Sigmoid colon (tissue), 4 donors: ENCODE results near the gene ADCK1.

Experiments used
- EP300 ChIP-seq, 4 donors: sonication (generic); formaldehyde crosslinking; IDR thresholded peaks; one replicate each; pipeline ENCODE4 v1.6.1; 2017; ENCODE audit warnings: antibody characterized with exemption in 4 of 4
- TF ChIP-seq, protein P1 (sequence below), 4 experiments: fragments of 450-650 bp in 3 of 4; fragments of 200-600 bp in 1 of 4; IDR thresholded peaks; one replicate each; pipeline ENCODE4 v1.5.1; 2016 to 2019; ENCODE audit warnings: antibody characterized with exemption in 4 of 4, mild to moderate bottlenecking in 3 of 4, moderate library complexity in 2 of 4

DNA sequence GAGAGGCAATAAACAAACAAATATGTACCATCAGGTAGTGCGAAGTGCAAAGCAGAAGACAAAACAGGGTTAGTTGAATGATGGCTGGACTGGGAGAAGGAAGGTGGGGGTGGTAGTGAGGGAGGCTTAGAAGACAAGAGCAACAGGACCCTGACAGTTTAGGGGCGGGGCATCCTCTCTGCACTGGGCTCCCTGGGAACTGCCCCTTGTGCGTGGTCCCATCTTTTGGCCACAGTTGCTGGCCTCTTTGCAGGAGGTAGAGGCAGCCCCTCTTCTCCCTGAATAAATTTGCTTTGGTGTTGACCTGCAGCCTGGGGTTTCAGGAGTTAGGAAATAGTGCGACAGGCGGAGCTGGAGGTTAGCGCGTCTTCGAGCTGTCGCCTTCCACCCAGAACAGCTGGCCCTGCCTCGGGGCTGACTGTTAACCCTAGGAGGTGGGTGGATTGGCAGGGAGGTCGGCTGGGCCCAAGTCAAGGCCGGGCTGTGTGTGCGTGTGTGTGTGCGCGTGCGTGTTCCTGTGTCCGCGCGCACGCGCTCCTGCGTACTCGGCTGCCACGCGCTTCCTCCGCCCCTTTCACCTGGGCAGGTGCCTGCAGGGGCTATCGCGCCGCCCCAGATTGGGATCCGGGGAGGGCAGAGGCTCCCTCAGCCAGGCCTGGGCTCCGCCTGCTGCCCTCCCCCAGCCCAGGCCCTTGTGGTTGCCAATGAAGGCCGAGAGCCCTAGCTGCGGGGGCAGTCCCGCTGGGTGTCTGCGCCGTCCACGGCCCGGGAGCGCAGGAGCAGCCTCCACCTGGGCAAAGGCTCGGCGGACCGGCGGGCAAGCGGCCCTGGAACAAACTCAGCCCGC is 180.8 kb downstream of the ADCK1 start:
- TF ChIP-seq EP300 (IDR thresholded peaks at IDR 0.05), result no peak
- TF ChIP-seq, protein P1, sequence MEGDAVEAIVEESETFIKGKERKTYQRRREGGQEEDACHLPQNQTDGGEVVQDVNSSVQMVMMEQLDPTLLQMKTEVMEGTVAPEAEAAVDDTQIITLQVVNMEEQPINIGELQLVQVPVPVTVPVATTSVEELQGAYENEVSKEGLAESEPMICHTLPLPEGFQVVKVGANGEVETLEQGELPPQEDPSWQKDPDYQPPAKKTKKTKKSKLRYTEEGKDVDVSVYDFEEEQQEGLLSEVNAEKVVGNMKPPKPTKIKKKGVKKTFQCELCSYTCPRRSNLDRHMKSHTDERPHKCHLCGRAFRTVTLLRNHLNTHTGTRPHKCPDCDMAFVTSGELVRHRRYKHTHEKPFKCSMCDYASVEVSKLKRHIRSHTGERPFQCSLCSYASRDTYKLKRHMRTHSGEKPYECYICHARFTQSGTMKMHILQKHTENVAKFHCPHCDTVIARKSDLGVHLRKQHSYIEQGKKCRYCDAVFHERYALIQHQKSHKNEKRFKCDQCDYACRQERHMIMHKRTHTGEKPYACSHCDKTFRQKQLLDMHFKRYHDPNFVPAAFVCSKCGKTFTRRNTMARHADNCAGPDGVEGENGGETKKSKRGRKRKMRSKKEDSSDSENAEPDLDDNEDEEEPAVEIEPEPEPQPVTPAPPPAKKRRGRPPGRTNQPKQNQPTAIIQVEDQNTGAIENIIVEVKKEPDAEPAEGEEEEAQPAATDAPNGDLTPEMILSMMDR (IDR thresholded peaks at IDR 0.05), result no peak
